Limb (tissue), 2 donors: Measurements from ENCODE around the gene DSEL.

Experiments used
- DNase-seq, 2 donors: peaks; one replicate each; pipeline ENCODE4 v3.0.0-alpha.2; 2016; ENCODE audit errors: extremely low spot score in 2 of 2

Gene DSEL

DNA sequence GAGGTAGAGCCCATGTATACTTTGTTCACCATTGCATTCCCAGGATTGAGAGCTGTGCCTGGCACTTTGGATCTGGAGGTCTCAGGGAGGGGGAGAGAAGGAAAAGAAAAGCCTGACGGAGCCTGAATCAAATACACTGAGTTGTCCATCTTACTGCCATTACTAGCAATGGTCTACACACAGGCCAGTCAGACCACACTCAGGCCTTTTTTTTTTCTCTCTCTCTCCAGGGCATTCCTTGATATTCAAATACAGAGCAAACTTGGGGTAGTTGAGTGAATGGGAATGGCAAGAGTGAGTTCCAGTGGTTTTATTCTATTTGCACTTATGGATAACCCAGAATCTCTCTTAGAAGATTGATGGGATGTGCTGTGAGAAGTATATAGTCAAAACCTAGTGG lies 11.8 kb downstream of the DSEL start:
- DNase-seq, result no peak

DNA sequence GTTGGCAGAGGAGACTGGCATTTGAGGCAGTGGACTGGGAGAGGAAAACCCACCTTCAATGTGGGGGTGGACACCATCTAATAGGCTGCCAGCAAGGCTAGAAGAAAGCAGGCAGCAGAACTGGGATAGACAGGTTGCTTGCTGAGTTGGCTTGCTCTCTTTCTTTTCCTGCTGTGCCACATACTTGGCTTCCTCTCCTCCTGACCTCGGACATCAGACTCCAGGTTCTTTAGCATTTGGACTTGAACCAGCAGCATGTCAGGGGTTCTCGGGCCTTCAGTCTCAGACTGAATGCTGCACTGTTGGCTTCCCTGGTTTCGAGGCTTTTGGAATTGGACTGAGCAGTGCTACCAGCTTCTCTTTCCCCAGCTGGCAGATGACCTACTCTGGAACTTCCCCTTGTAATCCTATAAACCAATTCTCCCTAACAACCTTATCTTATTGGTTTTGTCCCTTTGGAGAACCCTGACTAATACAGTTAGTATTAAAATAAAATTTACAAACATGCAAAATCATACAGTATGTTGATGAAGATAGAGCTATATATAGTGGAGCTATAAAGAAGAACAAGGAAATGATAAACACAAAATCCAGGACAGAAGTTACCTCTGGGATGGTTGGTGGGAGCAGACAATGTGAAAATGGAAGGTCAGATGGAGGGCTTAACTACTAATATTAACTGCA lies 15.9 kb downstream of the DSEL start:
- no peak for DNase-seq

DNA sequence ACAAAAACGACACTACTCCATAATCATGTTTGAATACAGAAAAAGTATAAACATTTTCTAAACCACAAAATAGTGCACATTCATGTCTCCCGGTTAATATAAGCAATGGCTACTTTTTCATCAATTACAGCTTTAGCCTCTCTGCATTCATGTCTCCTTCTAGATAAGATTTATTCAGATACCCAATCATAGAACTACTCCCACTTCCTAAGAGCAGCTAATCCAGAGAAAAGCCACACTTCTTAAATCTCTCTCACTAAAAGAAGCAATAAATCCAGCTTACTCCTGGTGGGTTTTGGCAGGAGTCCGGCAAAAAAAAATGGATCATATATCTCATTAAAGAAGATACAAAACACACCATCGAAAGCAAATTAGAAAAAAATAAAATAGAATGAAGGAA lies 20.1 kb downstream of the DSEL start:
- DNase-seq, result no peak

DNA sequence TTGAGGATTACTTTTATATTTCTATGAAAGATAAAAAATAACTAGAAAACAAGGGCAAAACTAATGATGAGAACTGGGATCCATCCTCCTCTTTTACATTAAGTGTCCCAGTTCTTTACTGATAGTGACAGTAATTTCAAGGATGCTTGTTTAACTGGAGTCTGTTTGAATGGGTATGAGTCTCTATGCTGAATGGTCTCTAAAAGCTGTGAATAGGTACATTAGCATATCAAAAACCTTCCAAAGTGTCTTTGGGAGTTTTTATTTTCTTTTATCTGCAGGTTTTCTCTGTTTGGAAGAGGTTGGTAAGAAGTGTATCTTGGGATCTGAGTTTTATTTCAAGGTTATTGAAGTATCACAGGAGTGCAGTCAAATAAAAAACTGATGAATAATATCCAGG lies 30.0 kb downstream of the DSEL start:
- DNase-seq, result no peak

DNA sequence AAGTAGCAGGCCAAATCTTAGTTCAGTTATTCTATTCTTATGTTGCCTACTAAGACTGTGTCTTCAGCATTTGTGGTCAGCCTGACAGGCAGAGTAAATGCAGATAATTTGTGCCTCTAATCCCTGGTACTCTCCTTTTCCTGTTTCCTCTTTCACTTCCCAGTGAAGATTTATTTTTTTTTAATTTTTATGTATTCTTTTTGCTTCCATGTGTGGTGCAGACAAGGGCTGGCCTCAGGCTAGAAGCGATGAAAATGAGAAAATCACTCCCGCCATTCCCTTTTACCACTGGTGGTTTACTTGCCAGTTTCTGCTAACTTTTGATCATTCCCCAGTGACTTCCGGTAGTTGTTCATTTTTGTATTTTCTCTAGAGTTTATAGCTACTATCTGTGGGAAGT lies 30.9 kb downstream of the DSEL start:
- no peak for DNase-seq

DNA sequence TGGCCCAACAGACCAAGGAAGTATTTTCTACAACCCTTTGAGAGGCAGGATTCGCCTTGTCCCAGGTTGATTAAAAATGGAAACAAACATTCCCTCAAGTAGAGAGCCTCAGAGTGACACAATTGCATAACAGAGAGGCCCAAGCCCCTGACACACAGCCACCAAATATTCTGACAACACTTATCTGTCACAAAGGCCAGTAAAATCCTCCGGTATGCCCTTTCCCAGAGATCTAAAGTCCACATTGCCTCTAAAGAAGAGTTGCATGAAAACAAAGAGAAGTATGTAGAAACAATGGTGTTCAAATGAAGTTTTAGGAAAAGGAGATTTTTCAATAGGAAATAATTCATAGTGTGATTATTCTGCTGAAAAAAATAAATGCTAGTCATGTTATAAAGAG lies 32.1 kb downstream of the DSEL start:
- DNase-seq, result no peak

DNA sequence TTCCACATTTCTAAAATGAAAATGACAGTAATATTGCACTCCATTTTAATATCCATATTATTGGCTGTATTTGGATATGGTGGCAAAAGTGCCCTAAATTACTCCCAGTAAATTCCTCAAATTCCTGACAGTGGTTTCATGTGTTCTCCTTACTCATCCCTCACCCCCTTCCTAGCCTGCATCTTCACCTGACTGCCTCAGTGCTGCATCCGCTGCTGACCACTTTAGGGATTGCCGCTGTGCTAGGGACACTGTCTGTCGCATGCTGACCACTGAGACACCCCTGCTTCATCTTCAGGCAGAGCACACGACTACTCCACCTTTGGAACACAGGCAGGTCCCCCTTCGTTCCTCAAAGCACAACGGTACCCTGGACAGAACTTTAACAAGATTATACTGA lies 32.6 kb downstream of the DSEL start:
- no peak for DNase-seq

DNA sequence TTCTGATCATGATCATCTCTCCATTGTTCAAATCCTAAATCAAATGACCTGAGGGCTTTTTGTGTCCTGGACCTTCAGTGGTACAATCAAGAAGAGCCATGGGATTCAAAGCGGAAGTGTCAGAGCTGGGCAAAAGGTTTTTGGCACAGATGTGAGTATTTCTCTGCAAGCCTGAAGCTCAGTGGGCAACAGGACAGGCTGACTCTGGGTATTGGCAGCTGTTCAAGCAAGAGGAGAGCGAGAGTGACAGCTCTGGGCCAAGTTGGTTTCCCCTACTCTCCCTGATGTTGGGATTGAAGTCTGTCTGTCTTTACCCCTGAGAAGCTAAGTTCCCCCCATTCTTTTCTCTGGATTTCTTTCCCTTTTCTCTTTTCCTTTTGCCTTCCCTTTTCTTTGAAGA lies 33.3 kb downstream of the DSEL start:
- no peak for DNase-seq

DNA sequence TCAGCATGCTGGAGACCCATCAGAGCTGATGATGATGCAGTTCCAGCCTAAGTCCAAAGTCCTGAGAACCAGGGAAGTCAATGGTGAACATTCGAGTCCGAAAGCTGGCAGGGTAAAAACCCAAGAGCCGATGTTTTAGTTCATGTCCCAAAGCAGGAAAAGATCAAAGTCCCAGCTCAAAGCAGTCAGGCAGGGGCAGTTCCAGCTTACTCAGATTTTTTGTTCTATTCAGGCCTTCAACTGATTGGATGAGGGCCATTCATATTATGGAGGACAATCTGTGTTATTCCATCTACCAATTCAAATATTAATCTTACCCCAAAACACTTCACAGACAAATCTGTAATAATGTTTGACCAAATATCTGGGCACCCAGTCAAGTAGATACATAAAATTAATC lies 38.3 kb downstream of the DSEL start:
- no peak for DNase-seq

DNA sequence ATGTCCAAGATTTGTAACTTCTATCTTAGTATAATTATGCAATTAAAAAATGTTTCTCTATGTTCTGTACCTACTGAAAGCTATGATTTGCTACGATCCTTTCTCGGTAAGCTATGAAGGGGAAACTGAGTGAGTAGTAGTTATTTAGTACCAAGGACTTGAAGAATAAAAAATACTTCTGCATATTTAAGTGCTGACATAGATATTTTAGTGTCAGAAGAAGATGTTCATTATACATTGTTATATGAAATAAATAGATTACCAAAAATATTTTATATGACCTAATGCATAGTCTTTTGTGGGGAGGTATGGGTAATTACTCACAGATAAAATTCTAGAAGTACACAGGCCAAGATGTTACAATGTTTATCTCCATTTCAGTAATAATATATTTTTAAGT lies 39.0 kb downstream of the DSEL start:
- DNase-seq, result no peak

DNA sequence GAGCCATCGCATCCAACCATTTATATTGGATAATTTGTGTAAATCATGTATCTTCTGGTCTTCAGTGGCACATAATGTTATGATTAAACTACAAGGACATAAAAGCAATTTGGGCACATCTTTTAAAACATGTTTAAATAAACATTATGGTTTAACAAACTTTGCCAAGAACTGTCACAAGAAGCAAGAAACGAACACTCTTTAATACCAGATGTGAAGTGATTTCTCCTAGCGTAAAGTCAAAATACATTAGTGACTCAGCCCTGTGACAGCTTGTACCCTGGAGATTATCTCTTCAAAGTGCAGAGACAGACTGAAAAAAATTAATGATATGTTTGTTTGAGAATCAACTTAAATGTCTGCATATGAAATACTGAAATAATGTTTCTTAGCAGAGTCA lies 39.9 kb downstream of the DSEL start:
- DNase-seq, result no peak

DNA sequence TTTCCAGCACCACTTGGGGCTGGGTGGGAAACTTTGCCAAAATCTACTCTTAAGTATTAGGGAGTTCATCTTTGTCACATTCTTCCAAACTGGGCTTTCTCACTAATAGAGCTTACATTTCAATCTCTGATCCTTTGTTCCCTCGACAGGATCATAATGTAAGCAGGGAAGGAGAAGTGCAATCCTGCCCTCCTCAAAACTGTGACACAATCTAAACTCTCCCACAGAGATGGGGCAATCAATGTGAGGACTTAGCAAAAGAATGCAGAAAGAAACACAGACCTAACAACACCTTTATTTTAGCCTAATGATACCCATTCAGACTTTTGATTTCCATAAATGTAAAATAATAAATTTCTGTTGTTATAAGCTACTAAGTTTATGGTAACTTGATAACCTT lies 40.8 kb downstream of the DSEL start:
- DNase-seq, result no peak

DNA sequence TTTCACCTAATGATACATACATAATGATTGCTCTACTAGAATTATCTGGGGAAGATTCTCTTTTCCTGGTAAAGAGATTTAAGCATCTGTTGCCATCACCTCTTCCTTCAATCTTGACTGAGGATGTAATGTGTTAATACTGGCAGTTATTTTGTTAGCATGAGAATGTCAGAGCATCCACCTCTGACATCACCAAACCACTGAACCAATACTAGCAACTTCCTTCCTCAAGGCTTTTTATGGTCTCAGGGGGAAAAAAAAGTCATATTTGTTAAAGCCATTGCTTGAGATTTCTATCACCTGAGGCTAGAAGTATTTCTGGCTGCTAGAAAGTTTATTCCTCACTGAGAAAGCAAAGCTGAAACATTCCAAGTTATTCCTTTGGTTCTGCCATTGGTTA lies 48.5 kb downstream of the DSEL start:
- DNase-seq, result no peak

DNA sequence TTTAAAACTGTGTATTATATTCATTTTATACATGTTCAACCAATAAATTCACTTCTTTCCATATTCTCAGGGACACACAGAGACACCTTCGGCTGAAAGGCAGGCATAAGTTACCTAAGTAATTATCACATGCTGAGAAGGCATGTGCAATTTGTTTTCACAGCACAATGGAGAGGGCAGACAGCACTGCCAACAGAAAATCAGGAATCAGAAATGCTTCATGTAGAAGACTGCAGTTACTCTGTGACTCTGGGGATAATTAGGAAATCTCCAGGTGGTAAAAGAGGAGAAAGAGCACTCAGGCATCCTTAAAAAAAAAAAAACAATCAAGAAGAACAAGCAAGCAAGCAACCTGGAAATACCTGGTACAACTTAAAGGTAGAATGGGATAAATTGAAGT lies 49.3 kb downstream of the DSEL start:
- DNase-seq, result no peak

DNA sequence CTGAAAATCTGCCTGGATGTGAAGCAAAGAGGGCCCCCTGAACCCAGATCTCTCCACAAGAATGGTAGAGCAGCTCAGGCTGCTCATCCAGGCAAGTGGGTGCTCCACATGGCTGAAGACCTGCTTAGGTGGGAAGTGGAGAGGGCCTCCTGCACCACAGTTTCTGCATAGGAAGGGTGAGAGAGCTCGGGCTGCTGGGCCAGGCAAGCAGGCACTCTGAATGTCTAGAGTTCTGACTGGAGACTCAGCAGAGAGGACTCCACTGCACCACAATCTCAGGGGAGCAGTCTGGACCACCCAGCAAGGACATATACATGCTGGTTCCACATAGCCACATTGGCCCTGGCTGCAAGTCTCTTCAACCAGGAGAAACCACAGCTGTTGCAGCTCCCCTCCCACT lies 52.0 kb downstream of the DSEL start:
- no peak for DNase-seq

DNA sequence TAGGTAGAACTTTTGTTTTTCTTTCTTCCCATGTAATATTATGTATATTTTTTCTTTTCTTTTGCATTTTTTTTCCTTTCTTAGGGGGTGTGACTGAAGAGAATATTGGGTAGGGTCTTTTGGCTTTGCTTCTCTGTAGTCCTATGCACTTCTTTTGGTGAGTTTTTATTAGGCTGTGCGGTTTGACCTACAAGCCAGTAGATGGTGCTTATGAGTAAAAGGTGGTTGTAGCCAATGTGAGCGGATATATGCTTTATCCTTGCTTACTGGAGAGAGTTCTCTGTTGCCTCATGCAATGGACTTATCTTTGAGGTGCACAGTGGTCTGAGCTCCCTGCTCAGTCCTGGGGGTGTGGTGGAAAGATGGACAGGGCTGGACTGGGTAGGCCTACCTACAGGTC lies 52.7 kb downstream of the DSEL start:
- DNase-seq, result no peak

DNA sequence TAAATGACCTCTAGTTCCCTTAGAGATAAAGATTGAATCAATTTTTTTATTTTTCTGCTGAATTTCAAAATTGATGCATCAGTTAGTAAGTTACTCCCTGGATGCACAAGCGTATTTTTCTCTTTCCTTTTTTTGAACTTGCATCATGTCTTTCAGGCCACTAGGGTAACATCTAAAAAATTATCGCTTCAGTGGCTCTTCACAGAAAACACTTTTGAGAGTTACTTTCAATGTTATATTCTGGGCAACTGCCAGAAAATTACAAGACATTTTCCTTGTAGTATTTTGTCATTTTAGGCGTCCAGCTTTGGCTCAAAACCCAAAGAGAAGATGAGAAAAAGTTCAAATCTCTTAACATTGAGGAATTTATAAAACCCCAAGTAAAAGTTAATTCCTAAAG lies 59.8 kb downstream of the DSEL start:
- DNase-seq, result no peak
